HEK293T (cell line): Measurements from ENCODE around the gene DCPS.

Source experiments
- ARNT ChIP-seq: fragments of 450-650 bp; IDR thresholded peaks from 2 replicates; pipeline ENCODE4 v1.6.1; 2017; ENCODE audit warnings: mild to moderate bottlenecking
- BHLHE40 ChIP-seq: fragments of 450-650 bp; IDR thresholded peaks from 2 replicates; pipeline ENCODE4 v1.6.1; 2016; ENCODE audit warnings: mild to moderate bottlenecking, moderate library complexity, borderline replicate concordance
- ELF4 ChIP-seq: fragments of 450-650 bp; IDR thresholded peaks from 2 replicates; pipeline ENCODE4 v1.6.1; 2017; ENCODE audit warnings: antibody characterized with exemption
- FOXA1 ChIP-seq: fragments of 450-650 bp; IDR thresholded peaks from 2 replicates; pipeline ENCODE4 v1.6.1; 2016; ENCODE audit warnings: mild to moderate bottlenecking
- FOXK2 ChIP-seq: fragments of 450-650 bp; IDR thresholded peaks from 2 replicates; pipeline ENCODE4 v1.6.1; 2016; ENCODE audit warnings: mild to moderate bottlenecking
- FOXM1 ChIP-seq: fragments of 450-650 bp; IDR thresholded peaks from 2 replicates; pipeline ENCODE4 v1.6.1; 2017; ENCODE audit warnings: mild to moderate bottlenecking, borderline replicate concordance
- L3MBTL2 ChIP-seq: fragments of 450-650 bp; conservative IDR thresholded peaks from 2 replicates; pipeline ENCODE4 v1.6.1; 2016; ENCODE audit warnings: mild to moderate bottlenecking
- LEF1 ChIP-seq: fragments of 450-650 bp; IDR thresholded peaks from 2 replicates; pipeline ENCODE4 v1.6.1; 2017; ENCODE audit warnings: mild to moderate bottlenecking, borderline replicate concordance
- NFRKB ChIP-seq: fragments of 450-650 bp; IDR thresholded peaks from 2 replicates; pipeline ENCODE4 v1.6.1; 2016; ENCODE audit warnings: mild to moderate bottlenecking, moderate library complexity
- SP1 ChIP-seq: fragments of 450-650 bp; IDR thresholded peaks from 2 replicates; pipeline ENCODE4 v1.6.1; 2017
- ZNF384 ChIP-seq: fragments of 450-650 bp; IDR thresholded peaks from 2 replicates; pipeline ENCODE4 v1.6.1; 2016

- TF ChIP-seq ZNF384: no peak
- TF ChIP-seq NFRKB: no peak
- TF ChIP-seq L3MBTL2: no peak
- no peak for TF ChIP-seq SP1
- no peak for TF ChIP-seq FOXK2
- no peak for TF ChIP-seq FOXM1
- TF ChIP-seq BHLHE40: no peak
- no peak for TF ChIP-seq FOXA1
- TF ChIP-seq ARNT: no peak
- TF ChIP-seq LEF1: no peak
- no peak for TF ChIP-seq ELF4
These were observed 706 bp downstream of the DCPS start for GRCh38 chr11:126304457-126305075.
